Breast epithelium (tissue), 4 donors: ENCODE measurements around the gene MBD5. TPM values are rescaled to one million over a fixed set of nuclear protein-coding genes. Genes with fewer than 3 reads are reported as not detected.

Experiments
- DNase-seq, 2 donors: peaks; one replicate each; pipeline ENCODE4 v3.0.0-alpha.2; 2019; ENCODE audit warnings: low spot score in 2 of 2
- H3K27ac ChIP-seq, 2 donors: fragments of 200-600 bp; sonication (generic) in 1 of 2; one replicate each; pipeline ENCODE4 v1.5.1; 2016 to 2019; ENCODE audit warnings: mild to moderate bottlenecking in 1 of 2
- H3K27me3 ChIP-seq, 2 donors: fragments of 200-600 bp; sonication (generic) in 1 of 2; one replicate each; pipeline versions ENCODE4 v1.5.1 to v1.6.0; 2017 to 2019; ENCODE audit warnings: control low read depth in 1 of 2, mild to moderate bottlenecking in 1 of 2
- H3K36me3 ChIP-seq: fragments of 200-600 bp; one replicate; pipeline ENCODE4 v1.5.1; 2019
- H3K4me1 ChIP-seq, 2 donors: fragments of 200-600 bp; sonication (generic); one replicate each; pipeline ENCODE4 v1.5.1; 2016 to 2019; ENCODE audit warnings: control low read depth in 1 of 2
- H3K4me3 ChIP-seq, 3 donors: fragments of 200-600 bp; sonication (generic); 1 replicate in 2 of 3; 2 replicates in 1 of 3; pipeline ENCODE4 v1.5.1; 2016 to 2019; ENCODE audit warnings: mild to moderate bottlenecking in 3 of 3, moderate library complexity in 2 of 3
- H3K9me3 ChIP-seq, 2 donors: fragments of 200-600 bp; sonication (generic) in 1 of 2; one replicate each; pipeline ENCODE4 v1.5.1; 2016 to 2019; ENCODE audit warnings: control low read depth in 1 of 2
- CTCF ChIP-seq, 3 donors: fragments of 450-650 bp; IDR thresholded peaks; one replicate each; pipeline ENCODE4 v1.5.1; 2016 to 2017; ENCODE audit warnings: antibody characterized with exemption in 3 of 3, mild to moderate bottlenecking in 3 of 3, moderate library complexity in 3 of 3
- POLR2A ChIP-seq: fragments of 450-650 bp; IDR thresholded peaks from one replicate; pipeline ENCODE4 v1.6.1; 2016; ENCODE audit warnings: antibody characterized with exemption, mild to moderate bottlenecking, moderate library complexity
- POLR2AphosphoS5 ChIP-seq, 3 donors: sonication (generic); formaldehyde crosslinking; IDR thresholded peaks; one replicate each; pipeline ENCODE4 v1.6.1; 2017; ENCODE audit warnings: antibody characterized with exemption in 3 of 3
- intact Hi-C: fragments of 100-400 bp; cut with DNase I; formaldehyde crosslinking; loops from one replicate; pipeline ENCODE4 v1.15.1; 2023; ENCODE audit warnings: low total_unique reads
- total RNA-seq, 3 donors: library from RNA; depleted of rRNA; stranded (reverse); fragments of >200 nt; gene quantifications; one replicate each; pipeline ENCODE4 v1.1.0, GENCODE V29; 2016

The MBD5 gene
- total RNA-seq, 3 donors from 2014 or later, result 24.0 to 63.8 (median 40.3) TPM

- H3K4me1 ChIP-seq, result no peaks in the 10 kb centered on the region
- no peak for DNase-seq
- no peaks in the 10 kb centered on the region for H3K36me3 ChIP-seq
- H3K27ac ChIP-seq, result no peak overlapping the region
- TF ChIP-seq POLR2AphosphoS5 (IDR thresholded peaks at IDR 0.05) (no peak), POLR2A (no peak), CTCF (IDR thresholded peaks at IDR 0.05) (no peak)
- H3K4me3 ChIP-seq, result no peak overlapping the region
- H3K27me3 ChIP-seq, result no peaks in the 10 kb centered on the region
- no peaks in the 10 kb centered on the region for H3K9me3 ChIP-seq
- intact Hi-C loops, result no loop called here
Observed at GRCh38 chr2:148565272-148565894, 544.5 kb downstream of the MBD5 start.

Other genes with a start within 250 kb of the MBD5 start
- 10 to 100 TPM; 14.9 to 39.8 (median 26.5) TPM for gene ACVR2A, start 176.1 kb upstream of the MBD5 start, total RNA-seq
- 10 to 100 TPM; 36.5 to 87.5 (median 42.9) TPM for gene ORC4, start 354 bp upstream of the MBD5 start, total RNA-seq